H1 (cell line): ENCODE results near the gene TRIM67. TPM values are rescaled to one million over a fixed set of nuclear protein-coding genes. Genes with fewer than 3 reads are reported as not detected.
A peak's percentile ranks its signal among the peaks of the same experiment; 100 is the strongest.

ENCODE experiments used
- CTCF ChIA-PET: fragments of 300-600 bp; sonication (Branson Sonifier 250); formaldehyde crosslinking; loops from one replicate; lab custom pipeline; 2021; ENCODE audit not compliant: partially characterized antibody; lab: Charles Lee
- POLR2A ChIA-PET: fragments of 300-600 bp; sonication (Branson Sonifier 250); formaldehyde crosslinking; loops from one replicate; lab custom pipeline; 2021; ENCODE audit warnings: inconsistent platforms; ENCODE audit not compliant: partially characterized antibody; lab: Charles Lee
- DNase-seq, 2 experiments: peaks; one replicate each; pipeline versions ENCODE4 v3.0.0 to v3.0.0-alpha.2; 2010 to 2022; ENCODE audit warnings: low spot score in 2 of 2, low read depth in 1 of 2, mixed read lengths in 1 of 2
- FAIRE-seq: peaks from 2 replicates; lab custom pipeline; 2011; peaks lifted over from hg19 to GRCh38; lab: Jason Lieb, UNC
- H2AFZ ChIP-seq: 2 replicates; pipeline ENCODE4 v1.8.1; 2012; ENCODE audit warnings: low read length, inconsistent platforms
- H2AK5ac ChIP-seq: 2 replicates; pipeline ENCODE4 v1.6.1; 2013; ENCODE audit warnings: low read depth, low read length
- H2BK120ac ChIP-seq: replicated peaks from 2 replicates; pipeline ENCODE3; 2013; ENCODE audit warnings: low read depth, low read length, inconsistent platforms
- H2BK12ac ChIP-seq: 2 replicates; pipeline ENCODE4 v1.6.1; 2013; ENCODE audit warnings: low read depth, low read length
- H2BK15ac ChIP-seq: 2 replicates; pipeline ENCODE4 v1.6.1; 2013; ENCODE audit warnings: low read length
- H2BK20ac ChIP-seq: 2 replicates; pipeline ENCODE4 v1.6.1; 2013; ENCODE audit warnings: low read length
- H2BK5ac ChIP-seq: 2 replicates; pipeline ENCODE4 v1.6.1; 2013; ENCODE audit warnings: low read depth, low read length
- H3K14ac ChIP-seq: 2 replicates; pipeline ENCODE4 v1.6.1; 2013; ENCODE audit warnings: inconsistent platforms; ENCODE audit not compliant: insufficient read length
- H3K18ac ChIP-seq: 2 replicates; pipeline ENCODE4 v1.6.1; 2013; ENCODE audit warnings: low read length; ENCODE audit errors: extremely low read depth
- H3K23ac ChIP-seq: 2 replicates; pipeline ENCODE4 v1.6.1; 2013; ENCODE audit warnings: inconsistent platforms; ENCODE audit not compliant: insufficient read length
- H3K23me2 ChIP-seq: 2 replicates; pipeline ENCODE4 v1.6.1; 2013; ENCODE audit warnings: low read depth, low read length
- H3K27ac ChIP-seq: 2 replicates; pipeline ENCODE4 v1.6.1; 2011; ENCODE audit warnings: low read depth, low read length, inconsistent platforms
- H3K27me3 ChIP-seq, 4 experiments: replicated peaks in 1 of 4; 1 replicate in 1 of 4; 2 replicates in 3 of 4; pipeline versions ENCODE4 v1.6.1 to v1.8.1; 2011 to 2013; ENCODE audit warnings: low read length in 3 of 4, mild to moderate bottlenecking in 3 of 4, inconsistent platforms in 2 of 4, mixed read lengths in 2 of 4, moderate library complexity in 1 of 4; ENCODE audit not compliant: control insufficient read depth in 3 of 4, insufficient read depth in 3 of 4; ENCODE audit errors: extremely low read depth in 1 of 4
- H3K36me3 ChIP-seq, 4 experiments: 2 replicates each; pipeline versions ENCODE4 v1.6.1 to v1.8.1; 2011 to 2013; ENCODE audit warnings: mild to moderate bottlenecking in 4 of 4, low read length in 3 of 4, moderate library complexity in 2 of 4, control low read depth in 1 of 4, inconsistent platforms in 1 of 4; ENCODE audit not compliant: insufficient read depth in 4 of 4, control insufficient read depth in 2 of 4
- H3K4ac ChIP-seq: replicated peaks from 2 replicates; pipeline ENCODE3; 2013; ENCODE audit warnings: low read length, low read depth, mixed read lengths, inconsistent platforms; ENCODE audit not compliant: insufficient read length
- H3K4me1 ChIP-seq, 4 experiments: replicated peaks in 1 of 4; 1 replicate in 1 of 4; 2 replicates in 3 of 4; pipeline versions ENCODE4 v1.6.1 to v1.8.1; 2011 to 2013; ENCODE audit warnings: low read length in 3 of 4, inconsistent platforms in 2 of 4, mixed read lengths in 1 of 4; ENCODE audit not compliant: insufficient read depth in 4 of 4, control insufficient read depth in 3 of 4
- H3K4me2 ChIP-seq, 2 experiments: 2 replicates each; pipeline versions ENCODE4 v1.6.1 to v1.8.1; 2011 to 2013; ENCODE audit warnings: low read depth in 2 of 2, low read length in 2 of 2, control low read depth in 1 of 2, inconsistent platforms in 1 of 2, mild to moderate bottlenecking in 1 of 2; ENCODE audit not compliant: insufficient read depth in 1 of 2
- H3K4me3 ChIP-seq, 4 experiments: fragments of 200-600, 300-600 bp in 1 of 4; sonication (generic), shearing (Covaris generic), sonication (Bioruptor Twin) in 1 of 4; 2 replicates each; pipeline versions ENCODE4 v1.5.1 to v1.8.1; 2011 to 2016; ENCODE audit warnings: low read length in 4 of 4, low read depth in 3 of 4, control low read depth in 2 of 4, inconsistent platforms in 2 of 4, mild to moderate bottlenecking in 2 of 4, mixed read lengths in 1 of 4, moderate library complexity in 1 of 4; ENCODE audit not compliant: insufficient read depth in 2 of 4; ENCODE audit errors: extremely low read depth in 1 of 4
- H3K56ac ChIP-seq: replicated peaks from 2 replicates; pipeline ENCODE3; 2013; ENCODE audit warnings: low read depth, mild to moderate bottlenecking, mixed read lengths, low read length, inconsistent platforms; ENCODE audit not compliant: insufficient read length
- H3K79me1 ChIP-seq: 2 replicates; pipeline ENCODE4 v1.6.1; 2013; ENCODE audit warnings: low read depth, low read length, control low read depth
- H3K79me2 ChIP-seq, 2 experiments: 2 replicates each; pipeline versions ENCODE4 v1.6.1 to v1.8.1; 2012 to 2013; ENCODE audit warnings: low read length in 2 of 2, mild to moderate bottlenecking in 2 of 2, inconsistent platforms in 1 of 2; ENCODE audit not compliant: insufficient read depth in 2 of 2, control insufficient read depth in 1 of 2
- H3K9ac ChIP-seq, 4 experiments: replicated peaks in 1 of 4; 1 replicate in 1 of 4; 2 replicates in 3 of 4; pipeline versions ENCODE4 v1.6.1 to v1.8.1; 2011 to 2013; ENCODE audit warnings: low read depth in 3 of 4, low read length in 3 of 4, control low read depth in 2 of 4, mild to moderate bottlenecking in 2 of 4, moderate library complexity in 2 of 4, inconsistent platforms in 1 of 4; ENCODE audit errors: extremely low read depth in 1 of 4
- H3K9me3 ChIP-seq, 2 experiments: 2 replicates each; pipeline versions ENCODE4 v1.6.1 to v1.8.1; 2012 to 2013; ENCODE audit warnings: mild to moderate bottlenecking in 2 of 2, moderate library complexity in 2 of 2, control low read depth in 1 of 2, inconsistent platforms in 1 of 2, low read depth in 1 of 2, low read length in 1 of 2, mixed read lengths in 1 of 2; ENCODE audit not compliant: insufficient read depth in 2 of 2
- H4K20me1 ChIP-seq, 2 experiments: replicated peaks in 1 of 2; 2 replicates each; pipeline versions ENCODE3 to v1.8.1; 2011 to 2013; ENCODE audit warnings: inconsistent platforms in 2 of 2, low read length in 2 of 2, mild to moderate bottlenecking in 1 of 2; ENCODE audit not compliant: insufficient read depth in 2 of 2, control insufficient read depth in 1 of 2
- H4K5ac ChIP-seq: 2 replicates; pipeline ENCODE4 v1.6.1; 2013; ENCODE audit warnings: low read length, low read depth, mixed read lengths, inconsistent platforms; ENCODE audit not compliant: insufficient read length
- H4K8ac ChIP-seq: 2 replicates; pipeline ENCODE4 v1.8.0; 2013; ENCODE audit warnings: mild to moderate bottlenecking, moderate library complexity, low read length, inconsistent platforms; ENCODE audit not compliant: insufficient read depth; ENCODE audit errors: extremely low read depth
- H4K91ac ChIP-seq: replicated peaks from 2 replicates; pipeline ENCODE3; 2013; ENCODE audit warnings: low read length, mixed read lengths, inconsistent platforms; ENCODE audit not compliant: insufficient read length
- CBX5 ChIP-seq: fragments of 300-800, 300-1000 bp; sonication (generic); IDR thresholded peaks from 2 replicates; pipeline ENCODE4 v1.7.1; 2016; ENCODE audit warnings: antibody characterized with exemption, low read length, low read depth
- CBX8 ChIP-seq: fragments of 300-800, 300-1000 bp; sonication (generic); IDR thresholded peaks from 2 replicates; pipeline ENCODE4 v1.7.1; 2016; ENCODE audit warnings: low read depth, low read length, borderline replicate concordance
- CEBPB ChIP-seq: IDR thresholded peaks from 2 replicates; pipeline ENCODE4 v1.6.1; 2012; ENCODE audit warnings: low read depth, low read length
- CHD2 ChIP-seq: IDR thresholded peaks from 2 replicates; pipeline ENCODE4 v1.6.1; 2012; ENCODE audit warnings: low read length, improper control_type of control experiment
- CREB1 ChIP-seq: IDR thresholded peaks from 2 replicates; pipeline ENCODE4 v1.6.1; 2012; ENCODE audit warnings: inconsistent platforms
- SP1 ChIP-seq: IDR thresholded peaks from 2 replicates; pipeline ENCODE4 v1.6.1; 2011; ENCODE audit warnings: low read depth, low read length
- SP2 ChIP-seq: IDR thresholded peaks from 2 replicates; pipeline ENCODE4 v1.6.1; 2012; ENCODE audit warnings: mild to moderate bottlenecking, low read length, inconsistent platforms
- SUZ12 ChIP-seq: fragments of 200-600 bp; sonication (generic); IDR thresholded peaks from 2 replicates; pipeline ENCODE4 v1.6.1; 2012; ENCODE audit warnings: mild to moderate bottlenecking, inconsistent platforms, low read length, moderate library complexity, mixed read lengths
- TAF7 ChIP-seq: optimal IDR thresholded peaks from 2 replicates; pipeline ENCODE3; 2011; ENCODE audit warnings: low read depth, mild to moderate bottlenecking, inconsistent platforms, low read length, moderate library complexity, borderline replicate concordance
- YY1 ChIP-seq: IDR thresholded peaks from 2 replicates; pipeline ENCODE4 v1.6.1; 2011; ENCODE audit warnings: low read depth, mild to moderate bottlenecking, low read length
- WGBS, 2 experiments: shearing (Covaris generic) in 1 of 2; methylation state at CpG; one replicate each; pipeline versions ENCODE4 v1.1.6 to v1.1.7; 2013 to 2015; ENCODE audit warnings: low lambda C conversion rate in 2 of 2, mixed read lengths in 2 of 2, inconsistent platforms in 1 of 2, low coverage in 1 of 2, missing lambda C conversion rate in 1 of 2; ENCODE audit not compliant: insufficient replicate concordance in 2 of 2, insufficient coverage in 1 of 2, insufficient read length in 1 of 2; ENCODE audit errors: extremely low coverage in 1 of 2, missing lambda C conversion rate in 1 of 2; 5-methylcytosine and 5-hydroxymethylcytosine counted together
- polyA plus RNA-seq, 7 experiments: library from polyadenylated mRNA; depleted of rRNA in 3 of 7; stranded (reverse) in 5 of 7; unstranded in 2 of 7; fragments of >200 nt in 5 of 7; fragments of 200-250 nt in 2 of 7; gene quantifications; 1 replicate in 5 of 7; 2 replicates in 1 of 7; 4 replicates in 1 of 7; pipeline versions ENCODE4 v1.2.1 to v1.2.3, GENCODE V29; 2011 to 2013; ENCODE audit warnings: missing spikeins in 2 of 7, mixed read lengths in 2 of 7
- total RNA-seq: library from RNA; stranded (reverse); fragmentation: NEBNext Ultra II Directional; extraction: Animal tissue kit (Norgen Biotek cat#: 25700); gene quantifications from 2 replicates; pipeline ENCODE4 v1.2.1, GENCODE V29; 2021
- TF ChIP-seq, protein P1 (sequence below): IDR thresholded peaks from 2 replicates; pipeline ENCODE4 v1.6.1; 2011; ENCODE audit warnings: low read depth, mild to moderate bottlenecking, low read length; ENCODE audit not compliant: insufficient read depth

The TRIM67 gene
- total and polyA plus RNA-seq, 2 of the 8 experiments (the other 6 are each of a cell fraction or from before 2014, with no cell fraction given) = under 0.01 TPM; not detected in 1

DNA sequence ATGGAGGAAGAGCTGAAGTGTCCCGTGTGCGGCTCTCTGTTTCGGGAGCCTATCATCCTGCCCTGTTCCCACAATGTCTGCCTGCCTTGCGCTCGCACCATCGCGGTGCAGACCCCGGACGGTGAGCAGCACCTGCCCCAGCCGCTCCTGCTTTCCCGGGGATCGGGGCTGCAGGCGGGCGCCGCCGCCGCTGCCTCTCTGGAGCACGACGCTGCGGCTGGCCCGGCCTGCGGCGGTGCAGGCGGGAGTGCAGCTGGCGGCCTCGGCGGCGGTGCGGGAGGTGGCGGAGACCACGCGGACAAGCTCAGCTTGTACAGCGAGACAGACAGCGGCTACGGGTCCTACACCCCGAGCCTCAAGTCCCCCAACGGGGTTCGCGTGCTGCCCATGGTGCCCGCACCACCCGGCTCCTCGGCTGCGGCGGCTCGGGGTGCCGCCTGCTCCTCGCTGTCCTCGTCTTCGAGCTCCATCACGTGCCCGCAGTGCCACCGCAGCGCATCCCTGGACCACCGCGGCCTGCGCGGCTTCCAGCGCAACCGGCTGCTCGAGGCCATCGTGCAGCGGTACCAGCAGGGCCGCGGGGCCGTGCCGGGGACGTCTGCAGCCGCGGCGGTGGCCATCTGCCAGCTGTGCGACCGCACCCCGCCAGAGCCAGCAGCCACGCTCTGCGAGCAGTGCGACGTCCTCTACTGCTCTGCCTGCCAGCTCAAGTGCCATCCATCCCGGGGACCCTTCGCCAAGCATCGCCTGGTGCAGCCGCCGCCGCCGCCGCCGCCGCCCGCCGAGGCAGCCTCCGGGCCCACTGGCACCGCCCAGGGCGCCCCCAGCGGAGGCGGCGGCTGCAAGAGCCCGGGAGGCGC lies 1.3 kb downstream of the TRIM67 start:
- Histone ChIP-seq H3K4ac (no peak overlapping the region), H3K9me3 (peaks cover 0 to 10% of the 10 kb centered on the region in 2 experiments; a peak in 2 of 4 replicates), H3K23me2 (peaks cover 13% of the 10 kb centered on the region; the same call in 1 of the 2 replicates), H3K79me2 (no peaks in the 10 kb centered on the region), H3K18ac (no peak overlapping the region), H2AK5ac (no peak overlapping the region), H4K91ac (no peak overlapping the region), H4K5ac (no peak overlapping the region), H2BK120ac (no peak overlapping the region), H3K4me2 (peak overlapping the region; percentile 81 to 88), H2BK5ac (no peak overlapping the region), H3K4me3 (peak overlapping the region; percentile 11 to 60 (median 43)), H4K8ac (peak overlapping the region; percentile 16; the same call in 1 of the 2 replicates), H3K27ac (no peak overlapping the region), H3K36me3 (peaks cover 0 to 11% (median 0%) of the 10 kb centered on the region in 4 experiments; a peak in 1 of 8 replicates), H2AFZ (no peak overlapping the region), H2BK20ac (no peak overlapping the region), H3K4me1 (peaks cover 0 to 8% (median 3%) of the 10 kb centered on the region in 4 experiments; a peak in 4 of 7 replicates), H3K9ac (no peak overlapping the region), H3K14ac (no peak overlapping the region), H4K20me1 (peaks cover 3 to 12% of the 10 kb centered on the region in 2 experiments), H3K27me3 (peaks cover 48 to 77% (median 64%) of the 10 kb centered on the region in 4 experiments), H3K23ac (no peak overlapping the region), H2BK12ac (no peak overlapping the region), H2BK15ac (no peak overlapping the region), H3K56ac (no peak overlapping the region), H3K79me1 (no peaks in the 10 kb centered on the region)
- WGBS, 2 experiments = 52% methylated on average over 64 of the region's 97 CpGs; no CpG with 5 or more reads in 1 of the 2 experiments
- no peak for FAIRE-seq
- DNase-seq = peak in 1 of 2 experiments; percentile 64
- ChIA-PET POLR2A (interaction anchor here (1.3 kb wide), 1 partner anchor 185 kb away, joined by 3 read pairs; no protein-coding TSS in a partner anchor), CTCF (interaction anchor here (0.7 to 2.0 kb wide), 6 partner anchors 8 to 410 kb away, joined by 3 to 12 read pairs (median 4); no protein-coding TSS in a partner anchor)
- TF ChIP-seq CBX5 (no peak), YY1 (no peak), CBX8 (no peak), CEBPB (no peak), CHD2 (no peak), SP1 (no peak), SUZ12 (peak; percentile 83), TAF7 (no peak), SP2 (no peak), CREB1 (no peak)
- TF ChIP-seq, protein P1, sequence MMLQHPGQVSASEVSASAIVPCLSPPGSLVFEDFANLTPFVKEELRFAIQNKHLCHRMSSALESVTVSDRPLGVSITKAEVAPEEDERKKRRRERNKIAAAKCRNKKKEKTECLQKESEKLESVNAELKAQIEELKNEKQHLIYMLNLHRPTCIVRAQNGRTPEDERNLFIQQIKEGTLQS = no peak
